ENCODE measurements around the gene EMC9. TPM values are rescaled to one million over a fixed set of nuclear protein-coding genes. Genes with fewer than 3 reads are reported as not detected.

EMC9 gene
- total and polyA plus RNA-seq, 7 experiments from 2014 or later: 9.0 to 25.5 (median 13.4) TPM

DNA sequence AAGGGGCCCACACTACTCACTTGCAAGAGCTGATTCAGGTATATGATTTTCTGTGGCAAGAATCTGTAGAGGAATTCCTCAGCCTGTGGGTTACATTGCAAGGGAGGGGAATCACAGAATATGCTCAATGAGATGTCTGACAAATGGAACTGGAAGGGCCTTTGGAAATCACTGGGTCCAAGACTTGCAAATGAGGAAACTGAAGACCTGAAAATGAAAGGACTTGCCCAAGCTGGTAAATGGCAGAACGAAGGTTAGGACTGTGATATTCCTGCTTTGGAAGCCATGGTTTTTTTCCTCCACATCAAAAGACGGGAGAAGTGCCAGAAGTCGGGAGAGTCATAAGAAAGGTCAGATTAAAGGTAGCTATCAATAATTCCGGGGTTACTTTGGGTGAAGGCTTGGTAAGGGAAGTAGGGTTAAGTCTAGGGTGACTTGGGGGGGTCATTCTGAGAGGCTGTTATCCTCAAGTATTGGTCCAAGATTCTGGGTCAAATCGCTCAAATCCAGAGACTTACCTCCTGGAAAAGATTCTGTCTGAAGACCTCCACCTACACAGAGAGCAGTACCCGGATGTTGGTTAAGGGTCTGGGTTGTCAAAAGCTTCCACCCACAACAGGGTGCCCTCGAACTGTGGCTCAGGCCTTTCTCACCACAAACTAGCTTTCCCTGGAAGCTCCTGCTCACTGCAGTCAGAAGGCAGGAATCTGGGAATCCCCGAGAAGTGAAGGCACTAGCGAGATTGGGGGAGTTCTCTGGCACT lies 4.5 kb upstream of the EMC9 start:
- Histone ChIP-seq H3K27ac (ENCODE audit: low read depth, low read length) (peak overlapping the region; percentile 88), H3K27me3 (ENCODE audit: control insufficient read depth in 2 of 2, insufficient read depth in 2 of 2, low read length in 2 of 2) (no peaks in the 10 kb centered on the region), H3K9me3 (ENCODE audit: control insufficient read depth in 2 of 3, low read length in 3 of 3) (no peaks in the 10 kb centered on the region), H3K36me3 (ENCODE audit: control insufficient read depth in 2 of 3, insufficient read depth in 3 of 3, low read length in 3 of 3) (peaks cover 7 to 43% (median 8%) of the 10 kb centered on the region in 3 experiments), H3K4me1 (ENCODE audit: control insufficient read depth in 2 of 2, insufficient read depth in 2 of 2, low read length in 2 of 2) (peaks cover 40 to 50% of the 10 kb centered on the region in 2 donors), H3K4me3 (ENCODE audit: low read length) (peak overlapping the region; percentile 98)
- peaks cover 4 to 58% (median 9%) of the 10 kb centered on the region in 5 donors for H3K36me3 Mint-ChIP-seq
- ChIA-PET POLR2A (interaction anchor here (0.8 to 11.1 kb wide), 15 partner anchors 9 to 590 kb away, joined by 3 to 139 read pairs (median 8); partner anchors contain the start of genes CHMP4A, DCAF11, EMC9 and IRF9), CTCF (interaction anchor here (1.1 to 4.8 kb wide), 3 partner anchors 10 to 32 kb away, joined by 5 to 36 read pairs (median 8); partner anchors contain the start of genes DCAF11, IRF9 and NRL)
- intact Hi-C loops (cut with micrococcal nuclease): loop anchor here (1.0 to 10.0 kb wide), 6 partner anchors 42 to 1051 kb away; partner anchors contain the start of genes BCL2L2 (in 2 of the 2), PPP1R3E (in 2 of the 2), ACIN1 (in 1 of the 2) and C14orf119 (in 1 of the 2)
- DNase-seq: peak in 1 of 9 donors; percentile 17
- H3K9me3 Mint-ChIP-seq: no peaks in the 10 kb centered on the region
- ATAC-seq: no peak
- peaks cover 41 to 73% (median 69%) of the 10 kb centered on the region in 7 donors for H3K4me1 Mint-ChIP-seq
- H3K27me3 Mint-ChIP-seq: no peaks in the 10 kb centered on the region
- H3K27ac Mint-ChIP-seq: peak overlapping the region; percentile 94 to 98 (median 96)
- peak overlapping the region; percentile 91 to 100 (median 98) for H3K4me3 Mint-ChIP-seq

DNA sequence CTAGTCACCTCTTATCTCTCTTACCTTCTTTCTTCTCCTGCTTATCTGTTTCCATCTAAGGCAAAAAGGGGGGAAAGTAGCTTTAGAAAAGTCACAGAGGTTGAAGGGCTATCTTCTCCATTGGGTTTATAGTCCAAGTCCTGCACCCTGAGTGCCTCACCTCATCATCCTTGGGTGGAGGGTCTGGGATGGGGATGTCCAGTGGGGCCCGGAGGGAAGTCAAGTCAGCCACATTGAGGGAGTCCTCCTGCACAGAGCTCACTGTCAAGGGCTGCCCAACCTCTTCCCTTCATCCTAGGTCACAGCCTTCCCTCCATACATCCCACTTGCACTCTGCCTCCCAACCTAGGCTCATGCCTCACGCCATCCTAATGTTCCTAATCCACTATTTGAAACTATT lies 3.8 kb upstream of the EMC9 start:
- no peaks in the 10 kb centered on the region for H3K9me3 ChIP-seq (ENCODE audit: control insufficient read depth in 2 of 3, low read length in 3 of 3)
- Mint-ChIP-seq H3K27ac (peak overlapping the region in 6 of 9 donors; percentile 94 to 98 (median 97)), H3K27me3 (no peaks in the 10 kb centered on the region), H3K4me3 (peak overlapping the region; percentile 91 to 100 (median 98)), H3K4me1 (peaks cover 40 to 76% (median 68%) of the 10 kb centered on the region in 7 donors), H3K36me3 (peaks cover 4 to 57% (median 5%) of the 10 kb centered on the region in 5 donors), H3K9me3 (no peaks in the 10 kb centered on the region)
- peak overlapping the region; percentile 88 for H3K27ac ChIP-seq (ENCODE audit: low read depth, low read length)
- H3K4me3 ChIP-seq (ENCODE audit: low read length): peak overlapping the region; percentile 98
- peaks cover 40 to 50% of the 10 kb centered on the region in 2 donors for H3K4me1 ChIP-seq (ENCODE audit: control insufficient read depth in 2 of 2, insufficient read depth in 2 of 2, low read length in 2 of 2)
- intact Hi-C loops (cut with micrococcal nuclease): loop anchor here (10.0 kb wide), 2 partner anchors 840 to 1050 kb away; partner anchors contain the start of genes BCL2L2 (in 2 of the 2), PPP1R3E (in 2 of the 2), ACIN1 (in 1 of the 2) and C14orf119 (in 1 of the 2)
- ChIA-PET POLR2A (interaction anchor here (0.7 to 11.1 kb wide), 8 partner anchors 9 to 97 kb away, joined by 4 to 139 read pairs (median 22); partner anchors contain the start of genes DCAF11, EMC9, IRF9 and NRL), CTCF (interaction anchor here (1.1 to 4.8 kb wide), 3 partner anchors 10 to 31 kb away, joined by 5 to 36 read pairs (median 8); partner anchors contain the start of genes DCAF11, IRF9 and NRL)
- no peaks in the 10 kb centered on the region for H3K27me3 ChIP-seq (ENCODE audit: control insufficient read depth in 2 of 2, insufficient read depth in 2 of 2, low read length in 2 of 2)
- DNase-seq: no peak
- H3K36me3 ChIP-seq (ENCODE audit: control insufficient read depth in 2 of 3, insufficient read depth in 3 of 3, low read length in 3 of 3): peaks cover under 1 to 37% (median 6%) of the 10 kb centered on the region in 3 experiments
- no peak for ATAC-seq

DNA sequence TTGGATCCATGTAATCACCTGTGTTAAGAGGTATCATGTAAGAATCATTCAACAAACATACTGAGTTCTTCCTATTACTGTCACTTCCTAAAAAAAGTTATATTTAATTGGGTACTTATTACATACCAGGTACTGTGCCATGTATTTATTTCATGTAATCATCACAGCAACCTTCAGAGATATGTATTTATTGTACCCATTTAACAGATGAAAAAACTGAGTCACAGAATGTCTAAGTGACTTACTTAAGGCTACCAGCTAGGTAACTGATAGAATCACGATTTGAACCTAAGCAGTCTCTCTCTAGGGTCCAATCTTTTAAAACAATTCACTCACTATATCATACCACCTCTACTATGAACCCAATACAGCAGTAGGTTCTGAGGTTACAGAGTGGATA lies 3.1 kb upstream of the EMC9 start:
- no peak overlapping the region for H3K4me3 ChIP-seq (ENCODE audit: low read length)
- DNase-seq: no peak
- no peaks in the 10 kb centered on the region for H3K9me3 ChIP-seq (ENCODE audit: control insufficient read depth in 2 of 3, low read length in 3 of 3)
- H3K27me3 ChIP-seq (ENCODE audit: control insufficient read depth in 2 of 2, insufficient read depth in 2 of 2, low read length in 2 of 2): no peaks in the 10 kb centered on the region
- peaks cover 0 to 32% (median 4%) of the 10 kb centered on the region in 3 experiments for H3K36me3 ChIP-seq (ENCODE audit: control insufficient read depth in 2 of 3, insufficient read depth in 3 of 3, low read length in 3 of 3)
- no peaks in the 10 kb centered on the region for H3K27me3 Mint-ChIP-seq
- CTCF ChIA-PET: interaction anchor here (0.6 kb wide), 1 partner anchor 17 kb away, joined by 3 read pairs; the partner anchor contains the start of gene IRF9
- intact Hi-C loops (cut with micrococcal nuclease): loop anchor here (10.0 kb wide), 2 partner anchors 840 to 1050 kb away; partner anchors contain the start of genes BCL2L2 (in 2 of the 2), PPP1R3E (in 2 of the 2), ACIN1 (in 1 of the 2) and C14orf119 (in 1 of the 2)
- peak overlapping the region in 8 of 9 donors; percentile 54 to 96 (median 77) for H3K27ac Mint-ChIP-seq
- H3K4me1 ChIP-seq (ENCODE audit: control insufficient read depth in 2 of 2, insufficient read depth in 2 of 2, low read length in 2 of 2): peaks cover 40 to 46% of the 10 kb centered on the region in 2 donors
- no peak for ATAC-seq
- H3K27ac ChIP-seq (ENCODE audit: low read depth, low read length): peak overlapping the region; percentile 30
- H3K4me1 Mint-ChIP-seq: peaks cover 44 to 76% (median 67%) of the 10 kb centered on the region in 7 donors
- H3K4me3 Mint-ChIP-seq: peak overlapping the region in 9 of 10 donors; percentile 17 to 98 (median 32)
- POLR2A ChIA-PET: interaction anchor here (1.0 to 11.1 kb wide), 6 partner anchors 8 to 98 kb away, joined by 3 to 139 read pairs (median 8); partner anchors contain the start of genes DCAF11, EMC9, IRF9 and NRL
- no peaks in the 10 kb centered on the region for H3K9me3 Mint-ChIP-seq
- peaks cover under 1 to 58% (median 6%) of the 10 kb centered on the region in 5 donors for H3K36me3 Mint-ChIP-seq

DNA sequence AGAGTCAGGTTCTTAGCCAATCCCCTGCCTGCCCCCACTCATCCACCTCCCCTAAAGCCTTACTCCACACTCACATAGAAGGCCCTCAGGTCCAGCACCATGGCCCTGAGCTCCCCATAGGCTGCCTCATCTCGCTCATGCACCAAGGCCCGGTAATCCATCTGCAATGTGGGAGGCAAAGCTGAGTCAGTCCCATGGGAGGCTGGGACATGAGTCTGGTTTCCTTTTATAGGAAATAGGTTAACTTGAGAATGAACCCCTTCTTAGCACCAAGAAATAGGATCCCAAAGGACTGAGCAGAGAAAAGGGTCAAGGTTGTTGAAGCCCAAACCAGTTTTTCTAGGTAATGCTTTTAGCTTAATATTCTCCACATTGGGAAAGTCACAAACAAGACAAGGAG lies 2.1 kb upstream of the EMC9 start:
- peak overlapping the region in 8 of 10 donors; percentile 18 to 61 (median 46) for H3K4me3 Mint-ChIP-seq
- H3K36me3 Mint-ChIP-seq: peaks cover 4 to 61% (median 13%) of the 10 kb centered on the region in 5 donors

DNA sequence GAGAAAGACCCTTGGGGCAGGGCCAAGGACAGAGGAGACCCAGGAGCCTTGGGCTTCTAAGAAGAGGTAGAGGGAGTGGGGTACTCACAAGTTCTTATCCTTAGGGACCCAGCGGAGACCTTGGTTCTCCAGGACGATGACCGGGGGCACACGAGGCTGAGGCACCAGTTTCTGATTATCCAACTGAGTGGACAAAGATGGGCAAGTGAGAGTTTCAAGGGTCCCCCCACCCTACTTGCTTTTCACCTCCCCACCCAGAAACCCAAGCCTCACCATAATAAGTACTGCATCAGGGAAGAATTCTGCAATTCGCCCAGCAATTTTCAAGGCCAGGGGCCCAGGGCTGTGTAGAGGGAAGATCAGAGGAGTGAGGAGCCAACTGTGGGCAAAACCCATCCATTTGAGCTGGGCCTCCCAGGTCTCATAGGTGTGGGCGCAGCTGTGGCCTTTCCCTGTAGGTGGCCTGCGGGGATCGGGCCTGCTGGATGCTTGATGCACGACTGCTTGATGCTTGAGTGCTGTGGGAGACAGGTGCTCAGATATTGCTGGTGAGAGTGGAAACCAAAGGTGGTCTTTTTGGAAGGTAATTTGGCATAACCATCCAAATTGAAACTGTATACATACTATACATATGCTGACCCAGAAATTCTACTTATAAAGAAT lies 2.0 kb downstream of the EMC9 start:
- no peaks in the 10 kb centered on the region for H3K27me3 ChIP-seq (ENCODE audit: control insufficient read depth in 2 of 2, insufficient read depth in 2 of 2, low read length in 2 of 2)
- Mint-ChIP-seq H3K4me3 (peak overlapping the region; percentile 39 to 100 (median 94)), H3K36me3 (peaks cover 4 to 56% (median 17%) of the 10 kb centered on the region in 5 donors), H3K9me3 (peaks cover 0 to 2% (median 0%) of the 10 kb centered on the region in 11 donors), H3K4me1 (peaks cover 41 to 75% (median 68%) of the 10 kb centered on the region in 7 donors), H3K27me3 (no peaks in the 10 kb centered on the region), H3K27ac (peak overlapping the region in 6 of 9 donors; percentile 29 to 86 (median 53))
- no peaks in the 10 kb centered on the region for H3K9me3 ChIP-seq (ENCODE audit: control insufficient read depth in 2 of 3, low read length in 3 of 3)
- H3K27ac ChIP-seq (ENCODE audit: low read depth, low read length): peak overlapping the region; percentile 22
- intact Hi-C loops (cut with micrococcal nuclease): no loop called here
- no peak overlapping the region for H3K4me3 ChIP-seq (ENCODE audit: low read length)
- no peak for DNase-seq
- POLR2A ChIA-PET: interaction anchor here (4.5 to 11.7 kb wide), 3 partner anchors 9 to 31 kb away, joined by 37 to 298 read pairs (median 139); partner anchors contain the start of genes DCAF11, NRL, PSME2 and RNF31
- no peak for ATAC-seq
- H3K36me3 ChIP-seq (ENCODE audit: control insufficient read depth in 2 of 3, insufficient read depth in 3 of 3, low read length in 3 of 3): peaks cover 0 to 48% (median 10%) of the 10 kb centered on the region in 3 experiments
- CTCF ChIA-PET: interaction anchor here (0.7 to 2.5 kb wide), 3 partner anchors 22 to 44 kb away, joined by 3 to 10 read pairs (median 6); partner anchors contain the start of gene IRF9
- peaks cover 22 to 29% of the 10 kb centered on the region in 2 donors for H3K4me1 ChIP-seq (ENCODE audit: control insufficient read depth in 2 of 2, insufficient read depth in 2 of 2, low read length in 2 of 2)

More for the DNA sequence above, 2.1 kb upstream of the EMC9 start:
- ChIA-PET CTCF (interaction anchor here (1.2 kb wide), 1 partner anchor 86 kb away, joined by 3 read pairs; no protein-coding TSS in a partner anchor), POLR2A (interaction anchor here (1.0 to 11.1 kb wide), 5 partner anchors 7 to 99 kb away, joined by 3 to 139 read pairs (median 11); partner anchors contain the start of genes DCAF11, EMC9, IRF9 and NRL)
- peaks cover 42 to 76% (median 67%) of the 10 kb centered on the region in 7 donors for H3K4me1 Mint-ChIP-seq
- ATAC-seq (no peak), DNase-seq (no peak)
- Histone ChIP-seq H3K27ac (ENCODE audit: low read depth, low read length) (no peak overlapping the region), H3K4me1 (ENCODE audit: control insufficient read depth in 2 of 2, insufficient read depth in 2 of 2, low read length in 2 of 2) (peaks cover 30 to 39% of the 10 kb centered on the region in 2 donors), H3K27me3 (ENCODE audit: control insufficient read depth in 2 of 2, insufficient read depth in 2 of 2, low read length in 2 of 2) (no peaks in the 10 kb centered on the region), H3K4me3 (ENCODE audit: low read length) (no peak overlapping the region), H3K9me3 (ENCODE audit: control insufficient read depth in 2 of 3, low read length in 3 of 3) (no peaks in the 10 kb centered on the region), H3K36me3 (ENCODE audit: control insufficient read depth in 2 of 3, insufficient read depth in 3 of 3, low read length in 3 of 3) (peaks cover 0 to 37% (median 0%) of the 10 kb centered on the region in 3 experiments)
- H3K27me3 Mint-ChIP-seq: no peaks in the 10 kb centered on the region
- no peaks in the 10 kb centered on the region for H3K9me3 Mint-ChIP-seq
- peak overlapping the region in 6 of 9 donors; percentile 54 to 96 (median 75) for H3K27ac Mint-ChIP-seq
- intact Hi-C loops (cut with micrococcal nuclease): loop anchor here (10.0 kb wide), 2 partner anchors 839 to 1049 kb away; partner anchors contain the start of genes BCL2L2 (in 2 of the 2), PPP1R3E (in 2 of the 2), ACIN1 (in 1 of the 2) and C14orf119 (in 1 of the 2)
